ENCODE measurements around the gene INPP5J. TPM values are rescaled to one million over a fixed set of nuclear protein-coding genes. Genes with fewer than 3 reads are reported as not detected.

Gene INPP5J
- total RNA-seq, 1 experiment from 2014 or later = 0.12 TPM

DNA sequence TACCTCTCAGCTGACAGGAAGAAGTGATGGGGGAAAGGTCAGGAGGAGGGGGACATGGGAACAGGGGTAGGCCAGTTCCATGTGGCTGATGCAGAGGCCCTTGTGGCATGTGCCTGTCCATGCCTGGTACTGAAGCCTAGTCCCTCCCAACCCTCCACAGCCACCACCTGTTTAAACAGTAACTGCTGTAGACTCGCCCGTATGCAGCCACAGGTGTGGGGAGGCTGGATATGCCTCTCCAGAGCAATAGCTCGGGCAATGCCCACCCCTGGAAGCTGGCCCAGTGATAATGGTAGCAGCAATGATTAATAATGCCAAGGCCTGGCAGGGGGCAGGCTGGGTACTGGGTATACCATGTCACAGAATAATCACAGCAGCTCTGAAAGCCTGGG is 39.4 kb upstream of the INPP5J start:
- Histone ChIP-seq H3K36me3 (no peaks in the 10 kb centered on the region), H3K9me3 (replicated peaks) (no peaks in the 10 kb centered on the region), H3K4me1 (peaks cover 12% of the 10 kb centered on the region; the same call in 1 of the 2 replicates), H3K27ac (no peak overlapping the region), H3K4me3 (no peak overlapping the region), H3K27me3 (no peaks in the 10 kb centered on the region)
- no peak for DNase-seq

DNA sequence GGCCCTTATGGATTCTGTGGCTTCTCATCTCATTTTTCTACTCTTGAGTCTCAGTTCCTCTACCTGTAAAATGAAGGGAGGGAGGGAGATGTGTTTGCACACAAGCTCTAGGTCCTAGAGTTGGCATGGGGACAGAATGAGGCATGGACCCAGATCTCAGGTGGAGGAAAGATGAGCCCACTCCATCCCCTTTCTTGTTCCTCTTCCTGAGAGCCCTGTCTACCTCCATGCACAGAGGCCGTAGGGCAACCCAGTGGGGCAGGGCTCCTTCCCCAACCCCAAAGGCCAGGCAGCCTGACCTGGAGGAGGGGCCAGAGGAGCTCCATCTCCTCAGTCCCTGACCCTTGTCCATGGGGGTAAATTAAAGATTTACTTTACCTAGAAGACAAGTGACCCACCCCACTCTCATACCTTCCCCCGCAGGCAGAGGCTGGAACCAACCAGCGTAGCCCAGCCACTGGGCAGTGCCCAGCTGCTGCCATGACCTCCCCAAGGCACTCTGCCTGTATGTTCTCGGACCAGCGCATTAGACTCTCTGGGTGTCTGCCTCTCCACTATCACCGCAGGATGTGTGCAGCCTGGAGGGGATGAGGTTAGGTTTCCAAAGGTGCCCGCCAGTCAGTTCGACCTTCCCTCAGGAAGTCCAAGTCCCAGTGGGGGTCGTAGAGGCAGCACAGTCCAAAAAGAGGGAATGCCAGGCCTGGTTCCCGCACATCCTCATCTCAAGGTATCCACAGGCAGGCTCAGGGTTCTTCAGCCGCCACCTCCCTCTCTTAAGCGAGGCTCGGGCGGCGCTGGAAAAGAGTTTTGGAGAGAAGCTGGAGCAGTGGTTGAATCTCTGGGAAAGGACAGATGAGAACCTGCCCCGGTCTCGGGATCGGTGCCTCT is 38.6 kb upstream of the INPP5J start:
- Histone ChIP-seq H3K27ac (peak overlapping the region; percentile 63), H3K36me3 (peaks cover 5% of the 10 kb centered on the region), H3K27me3 (no peaks in the 10 kb centered on the region), H3K4me1 (peaks cover 12% of the 10 kb centered on the region; the same call in 1 of the 2 replicates), H3K9me3 (replicated peaks) (no peaks in the 10 kb centered on the region), H3K4me3 (peak overlapping the region; percentile 60)
- no peak for DNase-seq

DNA sequence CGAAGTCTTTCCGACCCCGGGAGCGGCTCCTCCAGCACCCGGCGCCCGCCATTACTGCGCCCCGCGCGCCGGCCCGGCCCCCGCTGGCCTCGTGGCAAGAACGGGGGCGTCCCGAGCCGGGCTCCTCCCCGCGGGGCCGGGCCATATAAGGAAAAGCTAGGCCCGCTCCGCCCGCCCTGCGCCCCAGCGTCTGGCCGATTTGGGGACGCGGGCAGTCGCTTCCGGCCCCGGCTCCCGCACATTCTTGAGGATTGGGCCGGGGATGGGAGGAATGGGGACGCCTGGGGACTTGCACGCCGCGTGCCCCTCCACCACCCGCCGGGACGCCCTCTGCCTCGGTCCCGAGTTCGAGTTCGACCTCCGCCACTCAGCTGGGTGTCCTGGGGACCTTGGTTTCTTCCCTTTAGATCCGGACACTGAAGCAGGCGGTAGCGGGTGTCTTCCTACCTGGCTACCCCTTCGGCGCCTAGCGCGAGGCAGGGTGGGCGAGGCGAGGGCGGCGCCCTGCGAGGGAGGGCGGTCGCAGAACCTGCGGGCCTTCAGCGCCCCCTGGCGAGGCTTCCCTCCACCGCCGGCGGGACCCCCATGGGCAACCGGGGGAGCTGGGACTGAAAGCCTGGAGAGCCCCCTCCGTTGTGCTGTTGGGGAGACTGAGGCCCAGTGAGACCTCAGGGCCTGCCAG is 37.8 kb upstream of the INPP5J start:
- peak; percentile 67 to 69 for DNase-seq
- H3K4me3 ChIP-seq = peak overlapping the region; percentile 60
- H3K9me3 ChIP-seq (replicated peaks) = no peaks in the 10 kb centered on the region
- H3K36me3 ChIP-seq = peaks cover 7% of the 10 kb centered on the region
- H3K27ac ChIP-seq = peak overlapping the region; percentile 63
- peaks cover 12% of the 10 kb centered on the region; the same call in 1 of the 2 replicates for H3K4me1 ChIP-seq
- no peaks in the 10 kb centered on the region for H3K27me3 ChIP-seq

DNA sequence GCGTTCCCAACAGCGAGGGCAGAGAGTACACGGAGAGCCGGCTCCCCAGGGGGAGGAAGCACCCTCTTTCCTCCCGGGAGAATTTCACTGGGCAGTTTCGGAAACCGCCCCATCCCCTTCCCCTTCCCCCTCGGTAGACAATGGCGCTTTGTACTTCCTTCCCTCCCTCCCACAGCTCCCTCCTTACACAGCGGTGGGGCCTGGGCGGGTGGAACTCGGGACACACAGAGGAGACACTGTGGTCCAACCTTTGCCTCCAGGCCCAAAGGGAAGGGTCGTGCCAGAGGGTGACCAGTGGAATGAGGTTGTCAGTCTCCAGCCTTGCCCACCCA is 37.3 kb upstream of the INPP5J start:
- DNase-seq = no peak
- peaks cover 11% of the 10 kb centered on the region; the same call in 1 of the 2 replicates for H3K4me1 ChIP-seq

DNA sequence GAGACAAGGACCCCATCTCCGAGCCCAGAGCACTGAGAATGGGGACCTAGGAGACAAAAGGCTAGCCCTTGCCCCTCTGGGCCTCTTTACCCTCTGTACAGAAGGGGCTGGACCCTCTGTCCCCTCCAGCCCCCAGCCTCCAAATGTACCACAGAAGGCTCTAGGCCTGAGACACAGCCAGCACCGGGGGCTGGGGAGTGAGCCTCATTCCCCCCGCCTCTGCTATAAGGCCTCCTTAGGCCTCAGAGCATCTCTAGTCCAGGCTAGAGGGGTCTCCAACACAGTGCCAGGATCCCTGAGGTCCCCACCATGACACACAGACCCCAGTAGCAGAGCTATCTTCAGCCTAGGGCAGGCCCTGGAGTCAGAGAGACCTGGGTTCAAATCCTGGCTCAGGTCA is 36.8 kb upstream of the INPP5J start:
- Histone ChIP-seq H3K27me3 (no peaks in the 10 kb centered on the region), H3K9me3 (replicated peaks) (no peaks in the 10 kb centered on the region), H3K4me3 (no peak overlapping the region), H3K27ac (no peak overlapping the region), H3K36me3 (peaks cover 7% of the 10 kb centered on the region), H3K4me1 (peaks cover 8% of the 10 kb centered on the region; the same call in 1 of the 2 replicates)
- no peak for DNase-seq

More for the DNA sequence above, 37.3 kb upstream of the INPP5J start:
- peaks cover 7% of the 10 kb centered on the region for H3K36me3 ChIP-seq
- peak overlapping the region; percentile 63 for H3K27ac ChIP-seq
- no peaks in the 10 kb centered on the region for H3K9me3 ChIP-seq (replicated peaks)
- H3K4me3 ChIP-seq = peak overlapping the region; percentile 60
- H3K27me3 ChIP-seq = no peaks in the 10 kb centered on the region

DNA sequence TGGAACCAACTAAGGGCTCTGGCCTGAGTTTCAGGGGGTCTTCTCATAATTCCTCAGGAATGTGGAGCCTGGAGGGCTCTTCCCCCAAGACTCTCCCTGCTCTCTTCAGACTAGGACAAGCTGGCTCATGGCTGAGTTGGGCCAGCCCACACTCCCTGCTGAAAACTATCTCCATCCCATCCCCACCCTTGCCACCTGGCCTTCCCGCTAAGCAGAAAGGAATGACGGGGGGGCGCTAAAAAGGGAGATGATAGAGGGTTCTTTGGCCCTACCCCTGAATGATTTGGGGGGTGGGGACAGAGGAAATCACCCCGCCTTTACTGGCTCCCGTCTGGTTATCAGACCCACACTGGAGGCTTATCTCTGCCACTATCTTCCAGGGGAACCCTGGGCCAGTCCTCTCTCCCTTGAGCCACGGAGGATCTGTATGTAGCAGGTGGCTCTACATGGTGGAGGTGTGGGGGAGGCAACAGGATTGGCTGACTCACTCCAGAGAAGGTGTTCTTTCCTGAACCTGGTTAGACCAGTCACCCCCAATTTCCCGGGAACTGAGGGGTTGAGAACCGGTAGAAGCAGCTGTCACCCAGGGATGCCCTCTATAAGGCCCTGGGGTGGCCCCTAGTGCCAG is 35.9 kb upstream of the INPP5J start:
- H3K36me3 ChIP-seq = peaks cover 11% of the 10 kb centered on the region
- no peak for DNase-seq
- H3K27ac ChIP-seq = no peak overlapping the region
- peaks cover 7% of the 10 kb centered on the region; the same call in 1 of the 2 replicates for H3K4me1 ChIP-seq
- no peak overlapping the region for H3K4me3 ChIP-seq
- H3K27me3 ChIP-seq = no peaks in the 10 kb centered on the region
- no peaks in the 10 kb centered on the region for H3K9me3 ChIP-seq (replicated peaks)

DNA sequence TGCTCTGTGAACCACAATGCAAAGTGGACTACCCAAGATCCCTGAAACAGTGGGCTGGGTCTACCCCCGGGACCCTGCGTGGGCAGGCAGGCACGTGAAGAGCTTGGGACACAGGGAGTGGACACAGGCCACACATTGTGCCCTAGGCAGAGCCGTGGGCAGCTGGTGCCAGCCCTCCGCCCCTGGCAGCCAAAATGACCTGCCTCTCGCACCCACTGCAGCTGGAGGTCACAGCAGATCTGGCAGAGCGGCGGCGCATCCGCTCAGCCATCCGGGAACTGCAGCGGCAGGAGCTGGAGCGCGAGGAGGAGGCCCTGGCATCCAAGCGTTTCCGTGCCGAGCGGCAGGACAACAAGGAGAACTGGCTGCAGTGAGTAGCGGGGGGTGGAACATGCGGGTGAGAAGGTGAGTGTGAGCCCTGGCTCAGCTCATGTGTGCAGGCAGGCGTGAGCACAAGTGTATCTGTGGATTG is 35.0 kb upstream of the INPP5J start:
- no peaks in the 10 kb centered on the region for H3K4me1 ChIP-seq
- H3K36me3 ChIP-seq = peaks cover 16% of the 10 kb centered on the region
- no peaks in the 10 kb centered on the region for H3K9me3 ChIP-seq (replicated peaks)
- no peak overlapping the region for H3K4me3 ChIP-seq
- H3K27me3 ChIP-seq = no peaks in the 10 kb centered on the region
- H3K27ac ChIP-seq = no peak overlapping the region
- no peak for DNase-seq

DNA sequence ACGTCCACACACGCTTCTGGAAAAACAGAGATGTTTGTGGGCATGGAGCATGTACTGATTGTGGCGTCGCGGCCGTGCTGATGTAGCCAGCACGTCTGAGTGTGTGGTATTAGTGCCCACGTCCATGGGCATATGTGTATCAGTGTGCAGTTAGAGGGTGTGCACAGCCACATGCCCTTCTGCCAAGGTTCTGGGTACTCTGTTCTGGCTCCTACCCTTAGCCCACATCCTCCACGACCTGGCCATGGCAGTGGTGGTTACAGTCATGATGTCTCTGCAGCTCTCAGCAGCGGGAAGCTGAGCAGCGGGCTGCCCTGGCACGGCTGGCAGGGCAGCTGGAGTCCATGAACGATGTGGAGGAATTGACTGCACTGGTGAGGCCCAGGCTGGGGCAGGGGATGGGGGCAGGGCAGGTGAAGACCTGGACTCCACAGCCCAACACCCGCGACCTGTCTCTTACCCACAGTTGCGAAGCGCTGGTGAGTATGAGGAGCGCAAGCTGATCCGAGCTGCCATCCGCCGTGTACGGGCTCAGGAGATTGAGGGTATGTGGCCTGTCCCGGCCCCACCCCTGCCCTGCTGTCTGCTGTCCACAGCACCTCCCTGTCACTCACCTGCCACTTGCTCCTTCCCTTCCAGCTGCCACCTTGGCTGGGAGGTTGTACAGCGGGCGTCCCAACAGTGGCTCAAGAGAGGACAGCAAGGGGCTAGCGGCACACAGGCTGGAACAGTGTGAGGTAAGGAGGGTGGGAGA is 34.4 kb upstream of the INPP5J start:
- Histone ChIP-seq H3K4me3 (no peak overlapping the region), H3K4me1 (no peaks in the 10 kb centered on the region), H3K9me3 (replicated peaks) (no peaks in the 10 kb centered on the region), H3K36me3 (peaks cover 19% of the 10 kb centered on the region), H3K27ac (no peak overlapping the region), H3K27me3 (no peaks in the 10 kb centered on the region)
- DNase-seq = no peak

DNA sequence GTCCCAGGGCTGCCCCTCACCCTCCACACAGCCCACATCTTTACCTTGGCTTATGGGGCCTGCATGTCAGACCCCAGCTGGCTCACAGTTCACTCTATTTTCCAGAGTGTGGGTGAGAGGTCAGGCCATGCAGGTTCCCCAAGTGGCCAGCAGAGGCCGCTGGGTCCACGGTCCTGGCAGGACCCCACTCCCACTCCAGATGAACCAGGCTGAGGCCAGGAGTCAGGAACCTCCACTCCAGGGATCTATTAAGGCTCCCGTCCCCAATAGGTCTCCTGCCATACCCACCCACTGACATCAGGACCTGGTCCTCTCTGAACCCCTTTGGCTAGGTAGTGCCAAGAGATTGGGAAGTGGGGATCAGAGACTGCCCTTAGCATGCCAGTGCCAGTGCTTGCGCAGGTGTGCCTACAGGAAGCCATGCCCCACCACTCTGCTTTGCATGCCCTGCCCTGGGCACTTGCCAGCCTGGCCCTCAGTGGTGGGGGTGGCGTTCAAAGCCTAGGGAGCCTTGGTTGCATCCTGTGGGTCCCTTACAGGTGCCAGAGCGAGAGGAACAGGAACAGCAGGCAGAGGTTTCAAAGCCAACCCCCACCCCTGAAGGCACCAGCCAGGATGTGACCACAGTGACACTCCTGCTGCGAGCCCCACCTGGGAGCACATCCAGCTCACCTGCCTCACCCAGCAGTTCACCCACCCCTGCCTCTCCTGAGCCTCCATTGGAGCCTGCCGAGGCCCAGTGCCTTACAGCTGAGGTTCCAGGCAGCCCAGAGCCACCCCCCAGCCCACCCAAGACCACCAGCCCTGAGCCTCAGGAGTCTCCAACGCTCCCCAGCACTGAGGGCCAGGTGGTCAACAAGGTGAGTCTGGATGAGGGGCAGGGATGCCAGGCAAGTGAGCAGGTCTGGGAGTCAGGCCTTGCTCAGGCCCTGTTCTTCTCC is 33.3 kb upstream of the INPP5J start:
- Histone ChIP-seq H3K36me3 (peaks cover 19% of the 10 kb centered on the region), H3K27ac (no peak overlapping the region), H3K9me3 (replicated peaks) (no peaks in the 10 kb centered on the region), H3K27me3 (no peaks in the 10 kb centered on the region), H3K4me1 (no peaks in the 10 kb centered on the region), H3K4me3 (no peak overlapping the region)
- peak in 1 of 2 experiments; percentile 39 for DNase-seq

DNA sequence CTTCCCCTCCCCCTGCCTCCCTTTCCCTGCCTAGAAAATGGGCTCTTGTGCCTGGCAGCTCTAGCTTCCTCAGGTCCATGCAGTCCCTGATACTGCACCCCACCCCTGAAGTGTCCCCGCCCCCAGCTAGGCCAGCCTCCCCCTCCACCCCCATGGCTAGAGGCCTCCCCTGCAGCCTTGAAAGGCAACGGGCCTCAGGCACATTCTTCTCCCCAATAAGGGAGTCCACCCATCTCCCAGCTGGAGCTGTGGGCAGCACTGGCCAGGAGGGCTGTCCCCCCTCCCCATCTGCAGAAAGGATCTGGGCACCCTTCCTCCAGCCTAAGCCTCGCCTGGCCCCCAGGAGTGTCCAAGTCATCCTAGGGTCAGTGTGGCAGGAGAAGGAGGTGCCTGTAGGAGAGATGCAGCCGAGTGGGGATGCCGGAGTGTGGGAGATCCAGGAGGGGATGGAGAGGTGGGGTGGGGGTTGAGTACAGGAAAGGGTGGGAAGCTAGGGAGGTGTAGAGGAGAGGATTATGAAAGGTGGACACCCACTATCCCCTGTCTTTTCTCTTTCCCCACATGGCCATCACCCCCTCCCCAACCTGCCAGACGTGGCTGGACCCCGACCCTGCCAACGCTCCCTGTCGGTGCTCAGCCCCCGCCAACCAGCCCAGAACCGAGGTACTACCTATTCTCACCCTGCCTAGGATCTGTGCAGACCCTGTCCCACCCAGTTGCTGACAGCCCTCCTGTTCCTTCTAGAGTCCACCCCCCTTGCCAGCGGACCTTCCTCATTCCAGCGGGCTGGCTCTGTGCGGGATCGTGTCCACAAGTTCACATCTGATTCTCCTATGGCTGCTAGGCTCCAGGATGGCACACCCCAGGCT is 32.3 kb upstream of the INPP5J start:
- no peak overlapping the region for H3K27ac ChIP-seq
- H3K36me3 ChIP-seq = peaks cover 24% of the 10 kb centered on the region
- H3K27me3 ChIP-seq = no peaks in the 10 kb centered on the region
- H3K9me3 ChIP-seq (replicated peaks) = no peaks in the 10 kb centered on the region
- H3K4me1 ChIP-seq = no peaks in the 10 kb centered on the region
- no peak overlapping the region for H3K4me3 ChIP-seq
- no peak for DNase-seq

DNA sequence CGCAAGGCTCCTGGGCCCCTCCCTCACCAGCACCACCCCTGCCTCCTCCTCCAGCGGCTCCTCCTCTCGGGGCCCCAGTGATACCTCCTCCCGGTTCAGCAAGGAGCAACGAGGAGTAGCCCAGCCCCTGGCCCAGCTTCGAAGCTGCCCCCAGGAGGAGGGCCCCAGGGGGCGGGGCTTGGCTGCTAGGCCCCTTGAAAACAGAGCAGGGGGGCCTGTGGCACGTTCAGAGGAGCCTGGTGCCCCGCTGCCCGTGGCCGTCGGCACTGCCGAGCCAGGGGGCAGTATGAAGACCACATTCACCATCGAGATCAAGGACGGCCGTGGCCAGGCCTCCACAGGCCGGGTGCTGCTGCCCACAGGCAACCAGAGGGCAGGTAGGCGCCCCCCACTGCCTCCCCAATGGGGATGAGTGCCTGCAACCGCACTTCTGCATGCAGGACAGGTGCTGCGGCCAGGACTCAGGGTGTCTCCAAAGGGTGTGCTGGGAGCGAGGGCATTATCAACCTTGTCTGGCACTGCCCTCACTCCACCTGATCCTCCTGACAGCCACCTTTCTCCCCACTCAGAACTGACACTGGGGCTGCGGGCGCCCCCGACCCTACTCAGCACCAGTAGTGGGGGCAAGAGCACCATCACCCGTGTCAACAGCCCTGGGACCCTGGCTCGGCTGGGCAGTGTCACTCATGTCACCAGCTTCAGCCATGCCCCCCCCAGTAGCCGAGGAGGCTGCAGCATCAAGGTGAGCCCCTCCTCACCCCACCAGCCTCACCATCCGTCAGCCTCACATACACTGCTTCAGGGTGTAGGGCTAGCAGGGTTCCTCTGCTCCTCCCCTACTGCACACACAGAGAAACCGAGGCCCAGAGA is 31.4 kb upstream of the INPP5J start:
- H3K27ac ChIP-seq = no peak overlapping the region
- DNase-seq = no peak
- H3K36me3 ChIP-seq = peaks cover 24% of the 10 kb centered on the region
- no peaks in the 10 kb centered on the region for H3K4me1 ChIP-seq
- no peaks in the 10 kb centered on the region for H3K27me3 ChIP-seq
- H3K4me3 ChIP-seq = no peak overlapping the region
- H3K9me3 ChIP-seq (replicated peaks) = no peaks in the 10 kb centered on the region

DNA sequence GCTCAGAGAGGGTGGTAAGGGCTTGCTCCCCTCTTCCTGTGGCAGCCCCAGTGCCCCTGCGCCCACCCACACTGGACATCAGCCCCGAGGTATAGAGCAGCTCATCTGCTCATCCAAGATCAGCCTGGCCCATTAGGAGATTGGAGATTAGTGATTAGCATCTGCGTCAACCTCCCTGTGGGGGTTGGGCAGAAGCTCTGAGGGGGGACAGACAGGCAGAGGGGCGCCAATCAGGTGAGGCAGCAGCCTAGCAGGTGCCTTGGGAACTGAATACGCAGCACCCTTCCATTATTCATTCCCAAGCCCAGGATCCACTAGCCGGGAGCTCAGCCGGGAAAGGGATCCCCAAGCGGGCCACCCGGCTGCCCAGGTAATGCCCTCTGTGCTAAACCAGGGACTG is 30.6 kb upstream of the INPP5J start:
- no peak overlapping the region for H3K27ac ChIP-seq
- no peaks in the 10 kb centered on the region for H3K9me3 ChIP-seq (replicated peaks)
- H3K27me3 ChIP-seq = no peaks in the 10 kb centered on the region
- H3K36me3 ChIP-seq = peaks cover 27% of the 10 kb centered on the region
- no peak overlapping the region for H3K4me3 ChIP-seq
- DNase-seq = no peak
- no peaks in the 10 kb centered on the region for H3K4me1 ChIP-seq
